Measurements from ENCODE around the gene SMIM35. TPM values are rescaled to one million over a fixed set of nuclear protein-coding genes. Genes with fewer than 3 reads are reported as not detected.

The SMIM35 gene
- total RNA-seq, 1 experiment from 2014 or later = not detected

DNA sequence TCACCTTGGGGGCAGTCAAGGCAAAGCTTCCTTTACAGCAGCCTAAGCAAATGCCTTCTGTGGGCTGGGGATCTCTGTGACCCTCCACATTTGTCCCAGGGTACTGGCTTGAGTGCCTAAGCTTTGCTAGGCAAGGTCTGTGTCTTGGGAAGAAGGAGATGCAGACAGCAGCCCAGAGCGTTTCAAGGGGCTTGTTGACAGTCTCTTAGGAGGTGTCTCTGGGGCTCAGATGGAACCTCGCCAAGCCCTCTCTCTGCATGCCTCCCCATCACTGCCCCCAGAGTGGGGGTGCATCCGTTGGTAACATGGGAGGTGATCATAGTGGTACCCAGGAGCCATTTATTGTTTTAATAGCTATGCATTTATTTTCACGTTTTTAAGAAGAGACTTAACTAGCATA is 39.0 kb downstream of the SMIM35 start:
- no peak overlapping the region for H3K23ac ChIP-seq (ENCODE audit: insufficient read length, low read depth, low read length)
- Mint-ChIP-seq H3K4me1 (0 out of 4 replicates have a peak, but pooled peaks cover 0 to 5% of the 10 kb centered on the region in 2 experiments), H3K9me3 (no peaks in the 10 kb centered on the region), H3K4me3 (no peak overlapping the region), H3K27ac (no peak overlapping the region), H3K36me3 (ENCODE audit: insufficient read depth in 1 of 3, low read depth in 3 of 3) (no peaks in the 10 kb centered on the region), H3K27me3 (ENCODE audit: low read depth) (peaks cover 10% of the 10 kb centered on the region)
- H3K9me3 ChIP-seq (ENCODE audit: control insufficient read depth, low read depth, low read length) = no peaks in the 10 kb centered on the region
- no peaks in the 10 kb centered on the region for H3K27me3 ChIP-seq (ENCODE audit: insufficient read depth, low read length)
- H2BK15ac ChIP-seq (ENCODE audit: low read depth, low read length) = no peak overlapping the region
- no peak for DNase-seq
- no peak overlapping the region for H3K9ac ChIP-seq (ENCODE audit: extremely low read depth, insufficient read length, low read length)
- H4K91ac ChIP-seq (ENCODE audit: insufficient read length, low read depth, low read length) = no peak overlapping the region
- no peak overlapping the region for H3K27ac ChIP-seq (ENCODE audit: insufficient read length, low read depth, low read length)
- H2AK5ac ChIP-seq (ENCODE audit: insufficient read length, low read length) = no peak overlapping the region
- H2BK20ac ChIP-seq (ENCODE audit: low read depth, low read length, poor library complexity, severe bottlenecking) = no peak overlapping the region
- H3T11ph ChIP-seq (ENCODE audit: low read length) = no peak overlapping the region
- no peaks in the 10 kb centered on the region for H3K79me1 ChIP-seq (ENCODE audit: insufficient read depth, low read depth, low read length, poor library complexity, severe bottlenecking)
- no peaks in the 10 kb centered on the region for H3K23me2 ChIP-seq (ENCODE audit: insufficient read length, low read depth, low read length, poor library complexity, severe bottlenecking)
- H3K4ac ChIP-seq (ENCODE audit: low read depth, low read length) = no peak overlapping the region
- H2AFZ ChIP-seq (ENCODE audit: low read length) = no peak overlapping the region
- no peak overlapping the region for H2BK120ac ChIP-seq (ENCODE audit: low read depth, low read length, poor library complexity, severe bottlenecking)
- H3K4me1 ChIP-seq (ENCODE audit: insufficient read depth, low read length) = no peaks in the 10 kb centered on the region
- H2BK12ac ChIP-seq (ENCODE audit: insufficient read length, low read depth, low read length) = no peak overlapping the region
- no peak overlapping the region for H4K8ac ChIP-seq (replicated peaks; ENCODE audit: insufficient read length, low read depth, low read length)
- no CpG with 5 or more reads among the region's 4 CpGs for WGBS (ENCODE audit: extremely low coverage, insufficient read length, low lambda C conversion rate)
- H3K79me2 ChIP-seq (ENCODE audit: insufficient read depth, low read length) = no peaks in the 10 kb centered on the region
- no peak overlapping the region for H3K18ac ChIP-seq (ENCODE audit: insufficient read length, low read depth, low read length)
- H3K4me2 ChIP-seq (ENCODE audit: insufficient read depth, insufficient read length, low read length) = no peak overlapping the region
- H3K56ac ChIP-seq (ENCODE audit: insufficient read length, low read depth, low read length) = no peak overlapping the region
- H4K5ac ChIP-seq (ENCODE audit: insufficient read length, low read depth, low read length) = no peak overlapping the region
- no peak overlapping the region for H2BK5ac ChIP-seq (ENCODE audit: insufficient read length, low read length)
- no peak for TF ChIP-seq CTCF (conservative IDR thresholded peaks at IDR 0.05)
- no peaks in the 10 kb centered on the region for H4K20me1 ChIP-seq (ENCODE audit: control insufficient read depth, insufficient read depth, insufficient read length)
- no peak overlapping the region; the same call in 1 of the 2 replicates for H3K14ac ChIP-seq (ENCODE audit: insufficient read depth, low read length)

Data from H9 (cell line).